Ishikawa (cell line): ENCODE data around the gene TLR4.

Source experiments
- CREB1 ChIP-seq: IDR thresholded peaks from 2 replicates; pipeline ENCODE4 v1.6.1; 2012; ENCODE audit warnings: low read depth
- EGR1 ChIP-seq: IDR thresholded peaks from 2 replicates; pipeline ENCODE4 v1.6.1; 2012
- MAX ChIP-seq: IDR thresholded peaks from 2 replicates; pipeline ENCODE4 v1.6.1; 2012
- RAD21 ChIP-seq: IDR thresholded peaks from 2 replicates; pipeline ENCODE4 v1.6.1; 2012; ENCODE audit warnings: low read depth
- REST ChIP-seq: IDR thresholded peaks from 2 replicates; pipeline ENCODE4 v1.6.1; 2012; ENCODE audit warnings: low read depth, mild to moderate bottlenecking
- TAF1 ChIP-seq: IDR thresholded peaks from 2 replicates; pipeline ENCODE4 v1.6.1; 2012; ENCODE audit warnings: low read depth, mild to moderate bottlenecking
- TCF12 ChIP-seq: IDR thresholded peaks from 2 replicates; pipeline ENCODE4 v1.6.1; 2012; ENCODE audit warnings: low read depth
- YY1 ChIP-seq: IDR thresholded peaks from 2 replicates; pipeline ENCODE4 v1.6.1; 2012; ENCODE audit warnings: low read depth
- ZBTB7A ChIP-seq: IDR thresholded peaks from 2 replicates; pipeline ENCODE4 v1.6.1; 2012; ENCODE audit warnings: low read depth

- TF ChIP-seq ZBTB7A (no peak), REST (no peak), CREB1 (no peak), EGR1 (no peak), MAX (no peak), TCF12 (no peak), RAD21 (no peak), YY1 (no peak), TAF1 (no peak)
These were observed 14.5 kb downstream of the TLR4 start for GRCh38 chr9:117718701-117719100.
